GM21360 (cell line): Measurements from ENCODE around the gene COG2.
"Not testable (repeated sequence)": the region's sequence is repeated elsewhere in the genome, so short reads cannot be mapped to it uniquely, and the experiment has no call there.

ENCODE experiments used
- ATAC-seq: cut with Tn5 transposase; IDR thresholded peaks from one replicate; pipeline ENCODE4 v1.9.1; 2021; ENCODE audit warnings: mild to moderate bottlenecking, moderate library complexity; ENCODE audit not compliant: unreplicated experiment

The COG2 gene

GRCh38 chr1:230713547-230713914 is 71.2 kb downstream of the COG2 start:
- ATAC-seq, result no peak

GRCh38 chr1:230713915-230714764 is 71.9 kb downstream of the COG2 start, which contains the start of gene AGT:
Gene AGT (minus strand): TSS chr1:230714122. CDS start chr1:230710823, 3,299 bp downstream.
- no peak for ATAC-seq

DNA sequence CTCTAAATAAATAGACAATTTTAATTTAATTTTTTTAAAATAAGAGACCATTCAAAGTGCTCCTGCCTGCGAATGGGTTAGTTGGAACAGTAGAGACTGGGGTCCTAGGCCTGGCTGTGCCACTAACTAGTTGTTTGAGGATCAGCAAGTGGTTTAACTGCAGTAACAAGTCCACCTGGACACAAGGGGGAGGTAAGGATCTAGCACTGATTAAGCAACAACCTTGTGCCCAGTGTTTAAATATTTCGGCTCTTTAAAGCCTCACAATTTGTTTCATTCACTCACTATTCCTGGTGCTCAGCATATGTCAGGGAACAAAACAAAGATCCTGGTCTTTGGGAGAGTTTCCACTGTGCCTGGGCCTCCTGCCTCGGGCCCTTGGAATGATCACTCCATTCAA is 73.2 kb downstream of the COG2 start:
- no peak for ATAC-seq

GRCh38 chr1:230716453-230716852 is 74.2 kb downstream of the COG2 start:
- ATAC-seq, result not testable (repeated sequence)

GRCh38 chr1:230717251-230717650 is 75.0 kb downstream of the COG2 start:
- no peak for ATAC-seq

DNA sequence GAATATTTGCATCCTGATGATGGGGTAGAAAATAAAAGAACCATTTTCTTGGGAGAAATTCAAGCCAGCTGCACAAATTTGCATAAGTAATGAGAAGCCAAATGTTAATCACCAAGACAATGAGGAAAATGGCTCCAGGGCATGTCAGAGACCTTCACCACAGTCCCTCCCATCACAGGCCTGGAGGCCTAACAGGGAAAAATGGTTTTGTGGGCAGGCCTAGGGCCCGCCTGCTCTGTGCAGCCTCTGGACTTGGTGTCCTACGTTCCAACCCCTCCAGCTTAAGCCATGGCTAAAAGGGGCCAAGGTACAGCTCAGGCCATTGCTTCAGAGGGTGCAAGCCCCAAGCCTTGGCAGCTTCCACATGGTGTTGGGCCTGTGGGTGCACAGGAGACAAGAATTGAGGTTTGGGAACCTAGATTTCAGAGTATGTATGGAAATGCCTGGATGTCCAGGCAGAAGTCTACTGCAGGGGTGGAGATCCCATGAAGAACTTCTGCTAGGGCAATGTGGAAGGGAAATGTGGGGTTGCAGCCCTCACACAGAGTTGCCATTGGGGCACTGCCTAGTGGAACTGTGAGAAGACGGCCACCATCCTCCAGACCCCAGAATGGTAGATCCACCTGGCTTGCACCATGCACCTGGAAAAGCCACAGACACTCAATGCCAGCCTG is 79.7 kb downstream of the COG2 start:
- not testable (repeated sequence) for ATAC-seq

DNA sequence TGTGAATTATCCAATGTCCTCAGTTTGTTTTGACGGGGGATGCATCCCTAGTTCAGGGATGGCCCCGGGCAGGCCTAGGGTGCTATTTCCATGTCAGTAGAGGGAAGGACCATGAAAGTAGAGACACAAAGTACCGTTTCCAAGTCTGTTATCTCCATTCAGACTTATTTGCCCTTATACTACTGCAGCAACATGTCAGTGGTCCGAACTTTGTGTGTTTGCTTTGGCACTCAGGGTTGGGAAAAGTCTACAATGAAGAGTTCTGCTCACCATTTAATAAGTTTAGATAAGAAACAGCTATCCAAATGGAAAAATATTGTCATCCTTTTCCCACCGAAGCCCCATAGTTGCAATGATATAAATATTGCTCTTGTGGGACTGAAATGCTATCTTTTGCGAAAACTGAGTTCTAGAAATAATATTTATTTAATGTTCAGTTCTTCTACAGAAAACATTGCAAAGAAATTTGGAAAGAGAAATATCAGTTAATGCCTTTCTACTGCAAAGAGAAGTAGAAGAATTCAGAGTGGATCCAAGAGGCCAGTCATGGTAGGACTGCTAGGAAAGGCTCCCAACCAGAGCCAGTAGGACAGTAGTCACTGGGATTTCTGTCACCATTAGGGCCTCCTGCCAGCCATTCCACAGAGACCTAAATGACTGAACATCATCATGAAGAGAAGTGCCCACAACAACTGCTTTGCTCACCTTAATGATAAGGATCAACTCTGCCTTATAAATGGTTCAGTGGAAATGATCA is 83.2 kb downstream of the COG2 start:
- ATAC-seq, result no peak

DNA sequence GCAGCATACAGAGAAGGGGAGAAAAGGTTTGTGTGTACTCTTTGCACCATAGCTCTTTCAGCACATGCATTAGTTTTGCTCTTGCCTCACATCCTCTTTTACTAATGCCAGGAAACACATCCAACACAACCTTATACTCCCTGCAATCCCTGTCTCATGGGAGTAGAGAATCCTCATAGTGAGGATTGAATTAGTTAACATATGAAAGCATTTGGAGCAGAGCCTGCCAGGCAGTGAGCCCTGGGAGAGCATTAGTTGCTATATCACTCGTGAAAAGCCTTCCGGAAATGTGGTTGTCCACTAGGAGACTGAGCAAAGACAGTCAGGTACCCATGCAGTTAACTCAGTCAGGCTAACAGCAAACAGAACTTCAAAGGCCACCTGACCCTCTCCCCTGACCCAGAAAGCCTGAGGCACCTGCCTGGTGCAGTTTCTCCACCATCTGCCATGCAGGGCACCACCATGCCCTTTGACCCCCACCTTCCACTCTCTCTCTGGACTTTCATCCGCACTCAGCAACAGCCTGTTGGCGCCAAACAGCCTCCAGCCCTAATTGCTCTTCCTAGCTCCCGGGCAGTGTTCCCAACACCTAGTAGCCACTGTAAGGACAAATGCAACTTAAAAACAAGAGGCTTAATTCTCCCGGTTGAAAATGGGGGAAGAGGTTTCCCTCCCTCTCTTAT is 86.6 kb downstream of the COG2 start:
- no peak for ATAC-seq

DNA sequence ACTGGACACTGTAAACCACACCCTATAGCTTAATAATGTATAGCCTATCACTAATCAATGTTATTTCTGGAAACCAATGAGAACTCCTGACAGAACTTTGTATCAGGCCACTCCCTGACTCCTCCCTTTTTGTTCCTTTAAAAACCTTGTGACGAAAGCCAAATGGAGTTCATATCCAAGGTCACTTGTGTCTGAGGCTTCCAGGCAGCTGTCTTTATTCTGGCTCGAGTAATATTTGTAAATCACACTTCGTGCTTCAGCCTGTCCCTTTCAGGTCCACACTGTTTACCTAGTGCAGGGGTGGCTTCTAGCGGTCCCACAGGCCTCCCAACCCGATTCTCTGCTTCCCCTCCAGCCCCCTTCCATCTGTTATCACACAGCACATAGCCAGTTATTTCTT is 88.7 kb downstream of the COG2 start:
- no peak for ATAC-seq

- ATAC-seq, result no peak
Observed at GRCh38 chr1:230735447-230735846, 93.2 kb downstream of the COG2 start.

- ATAC-seq, result no peak
Observed at GRCh38 chr1:230737622-230738262, 95.5 kb downstream of the COG2 start.

GRCh38 chr1:230739564-230740290 is 97.4 kb downstream of the COG2 start:
- no peak for ATAC-seq
